Sigmoid colon (tissue), 7 donors: ENCODE results near the gene SIRT2. TPM values are rescaled to one million over a fixed set of nuclear protein-coding genes. Genes with fewer than 3 reads are reported as not detected.

Source experiments
- DNase-seq: peaks from one replicate; pipeline ENCODE4 v3.0.0-alpha.2; 2019
- H3K27ac ChIP-seq, 4 donors: fragments of 200-600 bp; sonication (generic); one replicate each; pipeline ENCODE4 v1.5.1; 2016 to 2019; ENCODE audit warnings: mild to moderate bottlenecking in 1 of 4
- H3K27me3 ChIP-seq, 3 donors: fragments of 200-600 bp; sonication (generic); one replicate each; pipeline ENCODE4 v1.5.1; 2019; ENCODE audit warnings: mild to moderate bottlenecking in 1 of 3
- H3K36me3 ChIP-seq, 4 donors: fragments of 200-600 bp; sonication (generic); one replicate each; pipeline ENCODE4 v1.5.1; 2016 to 2019
- H3K4me1 ChIP-seq, 4 donors: fragments of 200-600 bp; sonication (generic); one replicate each; pipeline ENCODE4 v1.5.1; 2017 to 2019
- H3K4me3 ChIP-seq, 4 donors: fragments of 200-600 bp; sonication (generic); one replicate each; pipeline ENCODE4 v1.5.1; 2017 to 2019; ENCODE audit warnings: mild to moderate bottlenecking in 2 of 4, moderate library complexity in 1 of 4
- H3K9me3 ChIP-seq, 4 donors: fragments of 200-600 bp in 3 of 4; sonication (generic) in 3 of 4; one replicate each; pipeline versions ENCODE4 v1.5.1 to v1.6.1; 2013 to 2019
- EP300 ChIP-seq, 4 donors: sonication (generic); formaldehyde crosslinking; IDR thresholded peaks; one replicate each; pipeline ENCODE4 v1.6.1; 2017; ENCODE audit warnings: antibody characterized with exemption in 4 of 4
- POLR2A ChIP-seq, 2 donors: fragments of 450-650 bp; IDR thresholded peaks; one replicate each; pipeline ENCODE4 v1.6.1; 2016; ENCODE audit warnings: antibody characterized with exemption in 2 of 2, mild to moderate bottlenecking in 2 of 2, moderate library complexity in 2 of 2
- POLR2AphosphoS5 ChIP-seq, 4 donors: sonication (generic); formaldehyde crosslinking; IDR thresholded peaks; one replicate each; pipeline ENCODE4 v1.6.1; 2017; ENCODE audit warnings: antibody characterized with exemption in 4 of 4
- WGBS, 2 donors: extraction: QIAGEN DNeasy Blood & Tissue Kit; methylation state at CpG; one replicate each; pipeline ENCODE4 v1.1.7; 2013; 5-methylcytosine and 5-hydroxymethylcytosine counted together
- intact Hi-C: fragments of 100-400 bp; cut with DNase I; formaldehyde crosslinking; loops from one replicate; pipeline ENCODE4 v1.15.1; 2023
- polyA plus RNA-seq, 3 donors: library from polyadenylated mRNA; stranded (reverse); fragments of 200-250 nt; gene quantifications; one replicate each; pipeline ENCODE4 v1.2.3, GENCODE V29; 2013
- total RNA-seq, 4 donors: library from RNA; depleted of rRNA; stranded (reverse); fragments of >200 nt; gene quantifications; one replicate each; pipeline ENCODE4 v1.1.0, GENCODE V29; 2016
- TF ChIP-seq, protein P1 (sequence below), 4 experiments: fragments of 450-650 bp in 3 of 4; fragments of 200-600 bp in 1 of 4; IDR thresholded peaks; one replicate each; pipeline ENCODE4 v1.5.1; 2016 to 2019; ENCODE audit warnings: antibody characterized with exemption in 4 of 4, mild to moderate bottlenecking in 3 of 4, moderate library complexity in 2 of 4
- donor health status: healthy with polysubstance abuse.
- donor health status: Bipolar disorder and iron deficiency.
- donor health status: healthy.

The SIRT2 gene
- total and polyA plus RNA-seq, 7 donors, result 36.2 to 92.7 (median 65.5) TPM

DNA sequence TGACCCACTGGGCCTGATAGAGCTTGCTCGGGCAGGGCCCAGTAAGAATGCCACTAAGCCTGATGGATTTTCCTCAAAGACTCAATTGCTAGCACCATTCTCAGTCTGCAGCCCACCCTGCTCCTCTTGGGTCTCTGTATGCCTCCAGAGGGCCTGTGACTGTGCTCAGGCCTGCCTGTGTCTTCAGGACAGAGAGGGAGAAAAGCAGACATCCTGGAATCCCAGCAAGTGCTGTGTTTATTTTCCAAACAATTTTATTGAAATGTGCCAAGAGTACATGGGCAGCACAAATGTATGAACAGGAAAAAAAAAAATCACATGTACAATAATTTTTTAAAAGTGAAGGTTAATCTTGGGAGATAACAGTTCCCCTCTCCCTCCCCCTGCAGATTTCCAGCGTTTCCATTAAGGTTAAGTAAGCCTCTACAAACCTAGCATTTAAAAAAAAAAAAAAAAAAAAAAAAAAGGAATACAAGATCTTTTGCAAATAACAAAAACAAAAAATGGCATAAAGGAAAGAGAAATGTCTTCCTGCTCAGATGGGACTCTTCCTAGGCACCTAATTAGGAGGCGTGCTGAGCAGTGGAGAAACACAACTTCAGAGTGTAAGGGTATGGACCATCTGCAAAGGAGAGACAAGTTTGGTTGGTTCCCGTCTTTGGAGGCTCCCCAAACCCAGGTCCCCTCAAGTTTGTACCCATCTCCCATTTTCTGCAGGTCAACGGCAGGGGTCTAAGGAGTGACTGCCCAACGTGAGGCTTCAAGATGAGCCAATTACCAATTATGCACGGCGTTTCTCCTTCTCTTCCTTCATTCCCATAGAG is 63.0 kb downstream of the SIRT2 start:
- intact Hi-C loops, result loop anchor here (1.0 to 10.0 kb wide), 2 partner anchors 11 to 192 kb away; partner anchors contain the start of gene ACTN4
- no peak overlapping the region for H3K4me3 ChIP-seq
- H3K27me3 ChIP-seq, result no peaks in the 10 kb centered on the region
- 71 to 83% methylated on average over 8 of the region's 8 CpGs for WGBS, 2 donors
- H3K36me3 ChIP-seq, result peaks cover 42 to 62% (median 51%) of the 10 kb centered on the region in 4 donors
- no peak for TF ChIP-seq POLR2A (IDR thresholded peaks at IDR 0.05)
- TF ChIP-seq, protein P1, sequence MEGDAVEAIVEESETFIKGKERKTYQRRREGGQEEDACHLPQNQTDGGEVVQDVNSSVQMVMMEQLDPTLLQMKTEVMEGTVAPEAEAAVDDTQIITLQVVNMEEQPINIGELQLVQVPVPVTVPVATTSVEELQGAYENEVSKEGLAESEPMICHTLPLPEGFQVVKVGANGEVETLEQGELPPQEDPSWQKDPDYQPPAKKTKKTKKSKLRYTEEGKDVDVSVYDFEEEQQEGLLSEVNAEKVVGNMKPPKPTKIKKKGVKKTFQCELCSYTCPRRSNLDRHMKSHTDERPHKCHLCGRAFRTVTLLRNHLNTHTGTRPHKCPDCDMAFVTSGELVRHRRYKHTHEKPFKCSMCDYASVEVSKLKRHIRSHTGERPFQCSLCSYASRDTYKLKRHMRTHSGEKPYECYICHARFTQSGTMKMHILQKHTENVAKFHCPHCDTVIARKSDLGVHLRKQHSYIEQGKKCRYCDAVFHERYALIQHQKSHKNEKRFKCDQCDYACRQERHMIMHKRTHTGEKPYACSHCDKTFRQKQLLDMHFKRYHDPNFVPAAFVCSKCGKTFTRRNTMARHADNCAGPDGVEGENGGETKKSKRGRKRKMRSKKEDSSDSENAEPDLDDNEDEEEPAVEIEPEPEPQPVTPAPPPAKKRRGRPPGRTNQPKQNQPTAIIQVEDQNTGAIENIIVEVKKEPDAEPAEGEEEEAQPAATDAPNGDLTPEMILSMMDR (IDR thresholded peaks at IDR 0.05), result no peak
- peaks cover 0 to 26% (median 21%) of the 10 kb centered on the region in 4 donors for H3K4me1 ChIP-seq
- peak overlapping the region in 3 of 4 donors; percentile 61 to 98 (median 96) for H3K27ac ChIP-seq
- H3K9me3 ChIP-seq, result no peaks in the 10 kb centered on the region
- DNase-seq, result no peak

- peaks cover 0 to 39% (median 33%) of the 10 kb centered on the region in 4 donors for H3K4me1 ChIP-seq
- TF ChIP-seq, protein P1 (IDR thresholded peaks at IDR 0.05), result no peak
- TF ChIP-seq POLR2A (IDR thresholded peaks at IDR 0.05) (no peak), POLR2AphosphoS5 (IDR thresholded peaks at IDR 0.05) (no peak), EP300 (IDR thresholded peaks at IDR 0.05) (no peak)
- intact Hi-C loops, result loop anchor here (5.0 to 10.0 kb wide), 3 partner anchors 97 to 190 kb away; partner anchors contain the start of gene ACTN4
- no peak for DNase-seq
- H3K9me3 ChIP-seq, result no peaks in the 10 kb centered on the region
- H3K4me3 ChIP-seq, result no peak overlapping the region
- peak overlapping the region; percentile 6 to 98 (median 78) for H3K27ac ChIP-seq
- WGBS, 2 donors, result 94 to 95% methylated on average over 6 of the region's 6 CpGs
- peaks cover 25 to 53% (median 39%) of the 10 kb centered on the region in 4 donors for H3K36me3 ChIP-seq
- H3K27me3 ChIP-seq, result no peaks in the 10 kb centered on the region
Observed at GRCh38 chr19:38834590-38834989, 64.8 kb downstream of the SIRT2 start.

DNA sequence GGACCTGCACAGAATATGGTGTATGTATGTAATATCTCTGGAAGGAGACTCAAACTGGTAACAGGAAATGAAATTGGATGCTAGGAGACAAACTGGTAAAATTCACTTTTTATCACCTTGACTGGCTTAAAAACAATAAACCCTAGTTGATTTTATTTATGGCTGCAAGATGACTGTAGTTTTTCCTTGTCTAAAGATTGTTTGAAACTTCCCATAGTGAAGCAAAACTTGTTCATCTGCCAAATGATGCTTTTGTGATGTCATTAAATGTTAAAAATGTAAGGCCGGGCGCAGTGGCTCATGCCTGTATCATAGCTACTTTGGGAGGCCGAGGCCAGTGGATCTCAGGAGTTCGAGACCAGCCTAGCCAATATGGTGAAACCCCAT is 65.3 kb downstream of the SIRT2 start:
- Histone ChIP-seq H3K9me3 (no peaks in the 10 kb centered on the region), H3K36me3 (peaks cover 20 to 53% (median 39%) of the 10 kb centered on the region in 4 donors), H3K27ac (peak overlapping the region in 3 of 4 donors; percentile 92 to 98 (median 96)), H3K4me1 (peaks cover 0 to 41% (median 33%) of the 10 kb centered on the region in 4 donors), H3K4me3 (no peak overlapping the region), H3K27me3 (no peaks in the 10 kb centered on the region)
- 89% methylated on average over 4 of the region's 4 CpGs for WGBS, 2 donors
- TF ChIP-seq, protein P1 (IDR thresholded peaks at IDR 0.05), result no peak
- no peak for TF ChIP-seq POLR2A (IDR thresholded peaks at IDR 0.05)
- TF ChIP-seq EP300 (IDR thresholded peaks at IDR 0.05), result no peak
- no peak for TF ChIP-seq POLR2AphosphoS5 (IDR thresholded peaks at IDR 0.05)
- intact Hi-C loops, result loop anchor here (5.0 to 10.0 kb wide), 3 partner anchors 97 to 189 kb away; partner anchors contain the start of gene ACTN4
- no peak for DNase-seq

DNA sequence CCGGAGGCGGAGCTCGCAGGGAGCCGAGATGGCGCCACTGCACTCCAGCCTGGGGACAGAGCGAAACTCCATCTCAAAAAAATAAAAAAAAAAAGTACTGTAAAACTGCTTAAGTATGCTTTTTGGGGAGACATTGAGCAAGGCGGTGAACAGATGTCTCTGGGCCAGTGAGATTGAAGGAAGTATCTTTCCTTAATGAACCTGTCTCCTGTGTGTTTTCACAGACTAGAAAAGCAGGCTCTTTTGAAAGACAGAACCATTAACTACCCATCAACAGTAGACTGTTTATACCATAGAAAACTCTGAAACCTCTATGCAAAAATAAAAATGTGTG is 66.4 kb downstream of the SIRT2 start:
- WGBS, 2 donors, result 93 to 95% methylated on average over 7 of the region's 7 CpGs
- DNase-seq, result no peak
- H3K9me3 ChIP-seq, result no peaks in the 10 kb centered on the region
- TF ChIP-seq EP300 (IDR thresholded peaks at IDR 0.05), result no peak
- no peak for TF ChIP-seq POLR2A (IDR thresholded peaks at IDR 0.05)
- TF ChIP-seq POLR2AphosphoS5 (IDR thresholded peaks at IDR 0.05), result no peak
- TF ChIP-seq, protein P1 (IDR thresholded peaks at IDR 0.05), result no peak
- peak overlapping the region in 3 of 4 donors; percentile 92 to 98 (median 96) for H3K27ac ChIP-seq
- intact Hi-C loops, result loop anchor here (2.0 to 10.0 kb wide), 4 partner anchors 96 to 188 kb away; partner anchors contain the start of genes ACTN4, MRPS12 and SARS2
- H3K4me3 ChIP-seq, result no peak overlapping the region
- no peaks in the 10 kb centered on the region for H3K27me3 ChIP-seq
- H3K36me3 ChIP-seq, result peaks cover 10 to 53% (median 33%) of the 10 kb centered on the region in 4 donors
- H3K4me1 ChIP-seq, result peaks cover 0 to 43% (median 35%) of the 10 kb centered on the region in 4 donors
